Measurements from ENCODE around the gene ARHGAP32.

ARHGAP32 gene

DNA sequence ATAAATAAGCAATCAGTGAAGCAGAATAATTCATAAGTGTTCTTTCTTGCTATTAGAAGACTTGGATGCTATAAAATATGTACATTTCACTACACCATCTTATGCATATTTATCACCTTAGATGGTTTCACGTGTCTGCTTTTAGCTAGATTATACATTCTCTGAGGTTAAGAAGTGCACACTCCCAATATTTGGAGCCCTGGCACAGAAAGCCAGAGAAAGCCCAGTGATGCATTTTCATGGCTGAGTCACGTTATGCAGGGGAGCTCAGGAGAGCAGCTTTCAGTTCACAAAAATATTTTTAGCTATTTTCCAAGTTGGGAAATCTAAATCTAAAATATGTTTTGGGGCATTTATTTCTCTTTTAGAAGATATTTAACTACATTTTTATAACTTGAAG, 244.4 kb downstream of the ARHGAP32 start:
- DNase-seq: no peak

DNA sequence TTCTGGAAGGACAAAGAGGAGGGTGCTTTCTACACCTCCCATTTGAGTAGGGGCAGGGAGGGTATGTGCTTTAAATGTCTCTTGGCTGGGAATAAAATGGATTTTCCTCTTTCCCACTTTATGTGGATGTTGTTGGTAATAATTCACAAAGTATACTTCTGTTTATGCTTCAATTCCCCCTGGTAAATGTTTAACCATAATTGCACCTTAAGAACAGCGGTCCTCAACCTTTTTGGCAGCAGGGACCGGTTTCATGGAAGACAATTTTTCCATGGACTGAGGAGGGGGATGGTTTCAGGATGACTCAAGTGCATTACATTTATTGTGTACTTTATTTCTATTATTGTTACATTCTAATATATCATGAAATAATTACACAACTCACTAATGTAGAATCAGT, 245.5 kb downstream of the ARHGAP32 start:
- no peak for DNase-seq

DNA sequence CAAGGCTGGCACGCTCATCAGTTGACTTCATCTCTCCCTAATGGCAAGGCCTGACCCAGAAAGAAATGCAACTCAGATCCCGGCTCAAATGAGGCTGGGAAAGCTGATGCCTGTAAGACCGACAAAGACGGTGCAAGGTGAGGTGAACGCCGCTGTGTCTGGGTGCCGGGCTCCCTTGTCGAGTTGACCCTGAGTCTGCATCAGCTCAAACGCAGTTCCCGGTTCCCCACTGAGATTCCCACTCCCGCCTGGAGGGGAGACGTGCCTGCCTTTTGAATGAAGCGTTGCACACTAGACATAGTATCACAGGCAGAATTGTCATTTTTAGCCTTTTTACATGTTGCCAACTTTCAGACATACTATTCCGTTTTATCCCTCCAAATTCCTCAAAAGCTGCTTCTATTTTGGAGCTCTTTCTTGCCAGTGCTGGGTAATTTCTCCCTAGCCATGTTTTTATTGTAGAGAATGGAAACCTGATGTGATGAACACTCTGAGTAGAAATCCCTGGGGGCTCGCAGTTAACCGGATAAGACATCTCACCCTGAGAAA, 248.6 kb downstream of the ARHGAP32 start:
- DNase-seq: no peak

DNA sequence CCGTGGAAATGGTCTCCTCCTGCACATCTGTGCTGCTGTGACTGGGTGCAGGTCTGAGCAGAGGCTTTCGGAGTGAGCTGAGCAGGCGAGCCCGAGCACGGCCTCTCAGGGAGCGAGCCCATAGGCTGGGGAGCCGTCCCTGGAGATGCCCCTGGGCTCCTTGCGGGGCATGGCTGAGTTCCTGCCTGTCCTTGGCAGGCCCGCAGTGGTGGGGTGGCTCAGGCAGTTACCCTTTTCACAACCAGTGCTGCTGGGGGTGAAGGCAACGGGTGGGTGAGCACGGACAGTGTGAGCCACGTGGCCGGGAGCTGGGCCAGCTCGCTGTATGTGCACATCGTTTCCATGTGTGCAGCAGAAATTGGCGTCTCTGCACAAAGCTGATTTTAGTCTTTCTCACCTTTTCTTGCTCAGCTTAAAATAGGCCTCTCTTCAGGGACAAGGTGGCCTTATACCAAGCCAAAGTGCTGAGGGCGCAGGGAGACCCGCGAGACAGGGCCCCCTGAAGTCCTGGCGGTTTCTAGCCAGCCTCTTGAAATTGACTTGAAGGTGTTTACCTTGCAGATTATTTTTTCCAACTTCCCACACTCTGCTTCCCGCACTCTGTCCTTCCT, 249.2 kb downstream of the ARHGAP32 start, which contains the start of gene TP53AIP1:
TSS of gene TP53AIP1 (minus strand) at position 55 of the 611 bp plus-strand sequence. CDS start 5,053 bp downstream, outside the sequence.
- DNase-seq: no peak

DNA sequence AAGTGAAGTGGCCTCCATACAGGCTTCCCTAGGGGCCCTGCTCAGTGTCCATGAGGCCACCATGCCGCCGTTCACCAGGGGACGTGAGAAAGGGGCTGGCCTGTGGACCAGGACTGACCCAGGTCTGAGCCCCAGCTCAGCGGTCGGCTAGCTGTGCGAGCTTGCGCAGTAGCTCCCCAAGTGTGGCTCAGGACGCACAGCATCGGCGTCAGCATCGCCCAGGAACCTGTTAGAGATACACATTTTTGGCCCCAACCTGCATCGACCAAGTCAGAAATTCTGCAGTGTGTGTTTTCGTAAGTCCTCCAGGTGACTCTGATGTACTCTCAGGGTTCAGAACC, 249.9 kb downstream of the ARHGAP32 start:
- no peak for DNase-seq

DNA sequence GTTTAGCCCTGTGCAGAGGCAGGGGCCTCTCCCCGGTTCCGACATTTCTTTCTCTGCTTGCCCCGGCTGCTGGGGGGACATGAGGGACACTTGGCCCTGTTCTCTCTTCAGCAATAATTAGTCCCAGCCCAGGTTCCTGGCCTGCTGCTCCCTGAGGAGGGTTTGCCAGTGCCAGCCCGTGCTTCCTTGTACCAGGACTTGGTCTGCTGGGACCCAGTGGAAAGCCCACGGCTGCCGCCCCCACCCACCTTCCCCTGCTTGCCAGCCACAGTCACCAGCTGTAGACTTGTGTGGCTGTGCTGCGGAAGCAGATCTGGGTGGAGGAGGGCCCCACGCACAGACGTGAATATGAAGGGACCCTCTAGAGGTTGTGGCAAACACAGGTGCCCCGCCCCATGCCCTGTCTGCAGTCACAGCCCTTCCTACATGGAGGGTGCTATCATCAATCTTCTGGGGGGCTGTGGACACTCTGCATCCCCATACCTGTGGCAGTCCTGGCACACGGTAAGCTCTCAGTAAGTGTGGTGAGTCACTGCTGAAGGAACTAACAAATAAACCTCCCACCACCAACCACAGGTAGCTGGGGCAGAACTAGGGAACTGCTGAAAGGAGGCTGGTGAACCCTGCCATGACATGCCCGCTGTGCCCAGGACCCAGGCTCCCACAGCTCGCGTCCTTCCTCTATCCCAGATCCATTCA, 250.4 kb downstream of the ARHGAP32 start:
- DNase-seq: no peak

DNA sequence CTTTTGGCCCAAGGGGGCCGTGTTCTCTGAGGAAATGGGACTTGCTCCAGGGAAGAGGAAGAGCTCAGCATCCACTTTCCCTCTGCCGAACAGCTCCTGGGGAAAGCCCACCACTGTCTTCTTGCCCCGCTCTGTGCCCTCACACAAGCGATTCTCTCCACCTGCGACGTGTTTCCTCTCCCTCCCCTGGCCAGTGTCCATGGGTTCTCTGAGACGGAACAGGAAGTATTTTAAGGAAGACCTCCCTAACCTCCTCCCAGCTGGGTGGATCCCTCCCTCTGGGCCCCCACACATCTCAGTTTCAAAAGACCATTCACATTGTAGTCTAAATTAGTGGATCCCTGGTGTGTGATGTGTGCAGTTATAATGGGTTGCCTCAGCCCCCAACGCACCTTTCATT, 251.0 kb downstream of the ARHGAP32 start:
- DNase-seq: no peak

DNA sequence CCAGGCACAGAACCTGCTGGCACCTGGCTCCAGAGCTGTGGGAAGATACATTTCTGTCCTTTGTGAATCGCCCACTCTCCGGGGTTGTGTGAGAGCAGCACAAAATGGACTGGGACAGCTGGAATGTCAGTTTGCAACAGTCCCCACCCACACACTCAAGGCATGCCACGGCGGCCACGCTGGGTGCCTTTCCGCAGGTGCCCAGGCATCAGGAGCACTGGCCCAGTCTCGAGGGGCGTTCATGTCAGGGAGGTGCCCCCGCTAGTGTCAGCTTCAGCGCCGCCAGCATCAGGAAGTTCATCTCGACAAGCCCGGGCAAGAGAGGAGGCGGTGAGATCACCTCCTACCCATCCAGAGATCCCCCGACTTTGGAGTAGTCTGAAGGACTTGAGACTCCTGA, 251.5 kb downstream of the ARHGAP32 start:
- DNase-seq: no peak

DNA sequence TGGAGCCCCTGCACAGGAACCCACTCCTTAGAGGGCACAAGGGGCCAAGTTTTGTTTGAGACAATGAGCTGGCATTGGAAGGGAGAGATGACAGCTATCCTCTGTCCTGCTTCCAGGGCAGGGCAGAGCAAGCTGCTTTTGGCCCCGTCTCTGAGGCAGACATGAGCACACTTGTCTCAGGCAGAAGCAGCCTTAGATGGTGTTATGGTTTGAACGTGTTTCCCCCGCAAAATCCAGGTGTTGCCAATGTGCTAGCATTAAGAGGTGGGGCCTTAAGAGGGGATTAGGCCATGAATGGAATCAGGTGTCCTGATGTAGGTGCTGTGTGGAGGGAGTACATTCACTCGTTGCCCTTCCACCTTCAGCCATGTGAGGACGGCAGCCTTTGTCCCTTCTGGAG, 252.0 kb downstream of the ARHGAP32 start:
- no peak for DNase-seq

DNA sequence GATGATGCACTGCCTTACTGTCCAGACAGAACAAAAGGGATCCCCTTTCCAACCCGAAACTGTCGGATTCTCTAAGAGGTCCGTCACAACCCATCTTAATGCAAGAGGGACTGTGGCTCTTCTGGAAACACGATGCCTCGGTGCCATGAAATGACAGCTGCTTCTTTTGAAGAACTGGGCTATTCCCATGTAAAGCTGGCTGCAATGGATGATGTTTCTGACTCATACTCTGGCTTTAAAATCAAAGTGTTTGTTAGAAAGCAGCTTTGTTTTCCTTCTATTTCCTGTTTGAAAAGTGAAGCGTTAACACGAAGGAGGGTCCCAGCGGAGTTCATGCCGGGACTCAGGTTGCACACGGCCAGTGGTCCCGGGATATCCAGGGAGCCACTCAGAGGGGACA, 252.5 kb downstream of the ARHGAP32 start:
- no peak for DNase-seq

DNA sequence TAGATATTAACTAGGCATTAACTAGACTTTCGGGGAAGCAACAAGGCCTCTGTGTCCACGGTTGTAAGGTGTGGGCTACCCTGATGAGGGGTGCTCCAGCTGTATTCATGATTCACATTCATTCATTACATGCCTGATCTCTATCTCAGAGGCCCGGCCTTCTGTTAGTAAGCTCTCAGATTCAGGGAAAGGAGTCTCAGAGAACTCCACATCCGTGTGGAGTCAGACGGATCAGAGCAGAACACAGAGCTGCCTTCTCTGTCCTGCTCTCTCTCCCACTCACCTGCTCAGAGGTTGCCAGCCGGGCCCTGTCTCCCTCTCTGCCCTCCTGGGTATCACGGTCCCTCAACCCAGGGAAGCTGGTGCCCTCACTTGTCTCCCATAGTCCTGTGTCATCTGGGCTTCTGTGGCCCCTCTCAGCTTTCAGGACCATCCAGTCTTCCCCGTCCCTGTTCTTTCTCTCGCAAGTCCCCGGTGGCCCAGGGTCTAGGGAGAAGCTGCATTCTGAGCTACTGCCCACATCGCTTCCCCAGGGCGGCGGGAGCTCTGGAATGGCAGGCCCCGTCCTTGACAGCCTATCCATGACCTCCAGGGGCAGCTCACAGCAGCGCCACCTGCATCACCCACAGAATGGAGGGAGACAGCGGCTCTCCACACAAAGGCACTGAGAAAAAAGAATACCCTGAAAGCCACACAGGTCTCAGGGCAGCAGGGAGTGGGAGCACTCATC, 253.8 kb downstream of the ARHGAP32 start:
- DNase-seq: no peak

DNA sequence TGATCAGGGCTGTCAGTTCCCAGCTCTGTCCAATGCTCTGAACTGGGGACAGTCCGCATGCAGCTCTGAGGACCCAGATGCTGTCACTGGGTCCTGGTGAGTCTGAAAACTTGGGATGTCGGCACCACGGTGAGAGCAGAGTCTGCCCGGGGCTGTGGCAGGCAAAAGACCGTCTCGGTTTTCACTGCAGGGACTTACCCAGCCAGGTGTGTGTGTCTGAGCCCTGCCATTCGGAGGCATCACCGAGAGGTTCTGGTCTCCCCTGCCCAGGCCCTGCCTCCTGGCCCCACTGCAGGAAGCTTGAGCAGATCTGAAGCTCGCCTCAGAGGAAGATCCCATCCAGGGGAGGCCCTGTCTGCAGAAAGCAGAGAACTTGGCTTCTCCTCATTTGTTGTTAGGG, 254.6 kb downstream of the ARHGAP32 start:
- no peak for DNase-seq

DNA sequence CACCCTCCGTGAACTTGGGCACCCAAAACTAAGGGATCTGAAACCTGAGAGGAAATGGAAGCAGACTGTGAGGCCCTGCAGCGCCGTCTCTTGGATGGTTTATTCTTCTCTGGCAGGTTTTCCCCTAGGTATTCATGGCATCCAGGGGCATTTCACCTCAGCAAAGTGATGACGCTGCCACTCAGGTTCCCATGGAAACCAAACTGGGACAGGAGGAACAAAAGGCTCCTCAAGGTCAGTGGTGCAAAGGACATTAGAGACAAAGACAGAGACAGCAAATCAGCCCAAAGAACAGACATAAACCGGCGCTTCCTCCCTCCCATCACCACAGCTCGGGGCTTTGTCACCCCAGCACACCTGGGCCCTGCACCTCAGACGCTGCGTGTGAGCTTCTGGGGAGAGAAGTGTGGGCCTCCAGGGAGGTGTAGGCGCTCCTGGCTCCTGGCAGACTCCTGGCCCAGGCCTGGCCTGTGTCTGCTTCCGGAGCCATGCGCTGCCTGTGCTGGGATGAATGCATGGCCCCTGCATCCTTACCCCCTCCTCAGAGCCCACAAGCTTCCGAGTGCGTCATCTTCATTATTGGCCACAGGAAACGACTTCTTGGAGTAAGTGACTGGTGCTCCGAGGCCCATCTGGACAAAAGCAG, 255.4 kb downstream of the ARHGAP32 start:
- no peak for DNase-seq

DNA sequence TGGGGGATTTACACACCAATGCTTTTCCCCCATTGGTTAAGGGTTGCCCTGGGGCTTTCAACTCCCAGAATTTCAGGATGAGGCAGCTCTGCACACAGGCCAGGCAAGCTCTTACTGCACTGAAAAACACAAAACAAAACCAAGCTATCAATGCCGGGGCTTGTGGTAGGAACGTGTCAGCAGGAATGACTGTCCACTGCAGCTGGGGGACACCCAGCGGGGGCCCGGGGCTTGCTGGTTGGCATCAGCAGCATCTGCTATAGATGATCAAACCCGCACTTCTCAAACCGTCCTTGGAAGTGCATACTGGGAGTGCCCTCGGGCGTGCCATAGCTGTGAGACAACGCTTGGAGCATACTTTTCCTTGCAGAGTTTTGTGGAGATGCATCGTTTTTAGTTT, 257.2 kb downstream of the ARHGAP32 start:
- no peak for DNase-seq

DNA sequence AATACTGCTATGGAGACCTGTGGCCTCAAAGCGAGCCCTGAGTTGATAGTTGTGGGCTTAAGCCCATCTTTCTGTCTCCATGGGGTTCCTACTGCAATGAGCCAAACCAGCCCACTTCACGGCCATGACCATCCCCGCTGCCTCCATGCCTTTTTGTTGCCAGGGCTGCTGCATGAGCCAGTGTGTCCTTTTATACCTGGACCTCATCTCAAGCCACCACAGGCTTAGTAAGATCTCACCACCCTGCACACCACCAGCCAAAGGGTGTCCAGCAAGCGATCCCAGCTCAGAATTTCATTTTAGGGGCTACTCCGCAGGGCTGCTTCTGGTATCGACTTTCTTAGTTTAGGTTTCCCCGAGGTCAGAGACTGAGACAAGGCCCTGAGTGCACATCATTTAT, 257.8 kb downstream of the ARHGAP32 start:
- no peak for DNase-seq

DNA sequence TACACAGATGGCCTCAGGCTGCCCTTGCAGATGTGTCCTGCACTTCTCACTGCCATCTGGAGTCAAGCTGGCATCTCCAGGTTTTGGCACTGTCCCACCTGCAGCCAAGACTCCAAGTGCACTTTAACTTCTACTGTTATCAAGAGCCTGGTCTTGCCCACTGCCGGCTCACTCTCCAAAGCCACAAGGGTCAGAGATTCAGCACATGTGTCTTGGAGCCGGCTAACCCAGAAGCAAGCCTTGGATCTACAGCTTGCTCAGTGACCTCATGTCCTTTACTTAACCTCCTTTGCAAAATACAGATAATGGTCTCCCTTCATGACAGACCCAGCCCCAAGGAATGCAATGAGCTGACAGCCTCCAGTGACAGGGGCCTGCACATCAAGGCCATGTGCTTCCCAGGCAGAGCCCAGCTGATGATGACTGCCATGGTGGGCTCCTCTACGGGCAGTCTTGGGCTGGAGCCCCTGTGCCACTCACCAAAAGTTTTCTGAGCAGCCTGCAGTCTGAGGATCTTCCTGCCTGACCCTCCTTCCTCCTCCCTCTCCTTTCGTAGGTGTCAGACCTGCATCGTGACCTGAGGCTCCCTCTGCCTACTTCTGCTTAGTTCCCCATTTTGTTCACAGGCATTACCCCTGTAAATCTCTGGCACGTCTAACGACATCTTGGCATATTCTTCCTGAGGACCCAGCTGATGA, 258.5 kb downstream of the ARHGAP32 start:
- DNase-seq: no peak

DNA sequence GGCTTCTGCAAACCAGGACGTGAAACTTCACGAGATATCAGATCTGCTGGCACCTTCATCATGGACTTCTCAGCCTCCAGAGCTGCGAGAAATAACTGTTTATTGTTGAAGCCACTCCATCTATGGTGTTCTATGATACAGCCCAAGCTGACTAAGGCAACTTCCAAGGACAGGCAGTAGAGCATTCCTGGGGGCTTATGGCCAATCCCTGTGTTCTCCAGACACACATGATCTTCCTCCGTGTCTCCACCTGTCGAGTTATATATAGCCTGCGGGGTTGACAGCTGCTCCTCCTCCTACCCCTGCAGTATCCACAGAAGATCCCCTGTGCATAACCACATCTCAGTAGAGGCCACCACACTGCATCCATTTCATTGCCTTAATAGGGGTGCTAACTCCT, 260.5 kb downstream of the ARHGAP32 start:
- no peak for DNase-seq

DNA sequence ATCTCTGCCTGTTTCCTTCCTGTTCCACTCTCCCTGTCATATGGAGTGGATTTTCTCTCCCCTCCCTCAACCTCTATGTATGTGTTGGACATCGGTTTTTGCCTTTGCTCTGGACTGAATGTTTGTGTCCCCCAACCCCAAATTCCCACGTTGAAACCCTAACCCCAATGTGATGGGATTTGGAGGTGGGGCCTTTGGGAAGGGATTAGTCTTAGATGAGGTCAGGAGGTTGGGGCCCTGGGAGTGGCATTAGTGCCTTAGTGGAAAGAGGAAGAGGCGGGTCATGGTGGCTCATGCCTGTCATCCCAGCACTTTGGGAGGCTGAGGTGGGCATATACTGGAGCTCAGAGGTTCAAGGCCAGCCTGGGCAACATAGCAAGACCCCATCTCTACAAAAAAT, 261.1 kb downstream of the ARHGAP32 start:
- DNase-seq: no peak

DNA sequence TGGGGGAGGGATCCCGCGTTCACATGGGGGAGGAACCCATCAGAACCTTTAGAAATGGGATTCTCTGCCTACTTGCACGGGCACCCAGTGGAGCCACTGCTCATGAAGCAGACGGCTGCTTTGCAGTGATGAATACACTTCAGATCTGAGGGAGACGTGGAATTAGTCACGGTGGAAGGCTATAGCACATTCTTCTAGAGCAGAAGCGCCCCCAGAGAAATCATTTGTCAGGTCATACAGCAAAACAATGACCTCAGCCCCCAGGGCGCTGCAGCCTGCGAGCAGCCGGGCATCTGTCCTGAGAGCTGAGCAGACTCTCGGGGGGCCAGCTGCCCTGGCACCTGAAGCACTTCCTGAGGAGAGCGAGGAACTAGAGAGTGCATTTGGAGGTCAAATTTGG, 262.1 kb downstream of the ARHGAP32 start:
- no peak for DNase-seq

DNA sequence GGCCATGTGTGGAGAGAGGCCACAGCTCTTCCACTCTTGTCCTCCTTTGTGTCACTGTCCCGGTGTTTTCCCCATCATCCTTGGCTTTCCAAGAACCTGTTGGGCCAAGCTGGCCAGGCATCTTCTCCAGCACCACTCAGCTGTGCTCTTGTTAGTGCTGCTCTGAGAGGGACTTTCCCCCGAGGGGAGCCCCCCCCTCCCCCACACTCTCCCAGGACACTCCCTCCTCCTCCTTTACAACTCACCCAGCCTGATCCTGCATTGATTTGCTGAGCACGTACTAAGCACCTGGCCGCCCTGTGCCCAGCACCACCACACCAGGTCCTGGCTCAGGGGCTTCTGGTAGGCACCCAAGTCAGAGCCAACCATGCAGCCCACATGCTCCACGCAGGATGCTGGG, 262.7 kb downstream of the ARHGAP32 start:
- no peak for DNase-seq

DNA sequence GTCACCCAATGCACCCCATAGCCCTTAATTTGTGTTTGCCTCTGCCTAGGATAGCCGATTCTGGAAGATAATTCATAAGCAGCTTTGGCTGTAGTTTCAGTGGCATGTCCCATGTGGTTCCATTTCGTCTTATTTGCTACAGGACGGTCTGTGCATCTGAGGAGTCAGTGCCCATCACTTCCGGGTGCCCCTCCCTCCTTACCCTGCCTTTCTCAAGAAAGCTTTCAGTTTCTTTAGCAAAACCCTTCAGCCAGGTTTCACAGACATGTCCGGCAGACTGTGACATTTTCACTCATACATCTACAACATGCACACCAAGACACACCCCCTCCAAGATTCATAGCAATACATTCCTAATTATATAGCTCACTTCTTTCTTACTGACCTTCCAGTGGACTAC, 263.7 kb downstream of the ARHGAP32 start:
- DNase-seq: no peak

DNA sequence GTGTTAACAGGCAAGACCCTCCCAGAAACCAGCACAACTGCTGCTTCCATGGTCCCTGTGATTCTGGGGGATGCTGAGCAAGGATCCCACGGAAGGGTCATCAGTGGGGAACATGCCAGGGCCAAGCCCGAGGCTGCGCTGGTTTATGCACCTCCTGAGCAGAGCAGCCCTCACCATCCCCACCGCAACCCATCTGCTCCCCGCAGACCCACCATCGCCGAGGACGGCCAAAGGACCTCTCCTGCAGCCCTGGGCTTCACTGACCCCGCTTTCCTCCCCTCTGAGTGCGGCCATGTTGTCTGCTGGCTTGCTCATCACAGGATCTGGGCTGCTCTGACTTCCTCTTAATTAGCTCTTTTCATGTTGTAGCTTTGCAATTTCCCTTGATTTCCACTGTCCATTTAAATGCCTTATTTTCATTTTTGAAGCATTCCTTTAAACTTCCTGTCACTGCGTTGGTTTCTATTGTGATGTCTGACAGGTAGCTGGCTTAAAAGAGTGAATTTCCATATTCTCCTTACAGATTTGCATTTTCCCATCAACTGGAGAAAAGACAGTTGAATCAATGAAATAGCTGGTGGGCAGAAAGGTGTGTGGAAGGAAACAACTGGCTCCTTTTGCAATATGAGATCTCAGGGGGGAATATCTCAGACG, 264.3 kb downstream of the ARHGAP32 start:
- DNase-seq: no peak

All from NCI-H1694 treated with DMSO at 0.1 percent for 48 hours (cell line).